Prostate gland (tissue), 2 donors: ENCODE results near the gene ZFYVE9. TPM values are rescaled to one million over a fixed set of nuclear protein-coding genes. Genes with fewer than 3 reads are reported as not detected.

Source experiments
- DNase-seq: peaks from one replicate; pipeline ENCODE4 v3.0.0-alpha.2; 2019; ENCODE audit warnings: low spot score
- H3K27ac ChIP-seq, 2 donors: fragments of 200-600 bp; sonication (generic); 2 replicates each; pipeline ENCODE4 v1.5.1; 2017 to 2019
- H3K27me3 ChIP-seq: fragments of 200-600 bp; sonication (generic); replicated peaks from 2 replicates; pipeline ENCODE4 v1.5.1; 2019; ENCODE audit not compliant: insufficient read depth
- H3K36me3 ChIP-seq, 2 donors: fragments of 200-600 bp; sonication (generic); 1 replicate in 1 of 2; 2 replicates in 1 of 2; pipeline versions ENCODE4 v1.5.1 to v1.8.1; 2017 to 2019
- H3K4me1 ChIP-seq: fragments of 200-600 bp; sonication (generic); replicated peaks from 2 replicates; pipeline ENCODE4 v1.5.1; 2019
- H3K4me3 ChIP-seq, 2 donors: fragments of 200-600 bp; sonication (generic); 2 replicates each; pipeline ENCODE4 v1.5.1; 2017 to 2019
- H3K9me3 ChIP-seq: fragments of 200-600 bp; sonication (generic); 2 replicates; pipeline ENCODE4 v1.5.1; 2017
- CTCF ChIP-seq, 4 experiments: fragments of 200-600 bp in 2 of 4; fragments of 450-650 bp in 2 of 4; sonication (generic) in 2 of 4; IDR thresholded peaks; 1 replicate in 3 of 4; 2 replicates in 1 of 4; pipeline ENCODE4 v1.5.1; 2016 to 2019; ENCODE audit warnings: antibody characterized with exemption in 4 of 4, mild to moderate bottlenecking in 2 of 4, moderate library complexity in 2 of 4
- POLR2A ChIP-seq: fragments of 450-650 bp; IDR thresholded peaks from one replicate; pipeline ENCODE4 v1.6.1; 2016; ENCODE audit warnings: antibody characterized with exemption, mild to moderate bottlenecking
- POLR2AphosphoS5 ChIP-seq: sonication (generic); formaldehyde crosslinking; IDR thresholded peaks from one replicate; pipeline ENCODE4 v1.6.1; 2017; ENCODE audit warnings: antibody characterized with exemption
- WGBS: methylation state at CpG from one replicate; pipeline ENCODE4 v1.1.5; 2018; 5-methylcytosine and 5-hydroxymethylcytosine counted together
- intact Hi-C: fragments of 100-400 bp; cut with DNase I; formaldehyde crosslinking; loops from one replicate; pipeline ENCODE4 v1.14.2; 2022
- total RNA-seq, 2 donors: library from RNA; depleted of rRNA; stranded (reverse); fragments of >200 nt; gene quantifications; one replicate each; pipeline ENCODE4 v1.1.0, GENCODE V29; 2016

The ZFYVE9 gene
- total RNA-seq, 2 donors from 2014 or later = 28.6 to 29.0 TPM

- Histone ChIP-seq H3K9me3 (no peaks in the 10 kb centered on the region), H3K4me3 (no peak overlapping the region), H3K36me3 (peaks cover 48 to 53% of the 10 kb centered on the region in 2 donors), H3K4me1 (no peaks in the 10 kb centered on the region), H3K27ac (no peak overlapping the region), H3K27me3 (no peaks in the 10 kb centered on the region)
- no peak for DNase-seq
- WGBS = 90% methylated on average over 11 of the region's 11 CpGs
- no peak for TF ChIP-seq POLR2A
- no peak for TF ChIP-seq CTCF (IDR thresholded peaks at IDR 0.05)
- no peak for TF ChIP-seq POLR2AphosphoS5
- intact Hi-C loops = no loop called here
These were observed 214.1 kb downstream of the ZFYVE9 start for GRCh38 chr1:52355847-52356505.

DNA sequence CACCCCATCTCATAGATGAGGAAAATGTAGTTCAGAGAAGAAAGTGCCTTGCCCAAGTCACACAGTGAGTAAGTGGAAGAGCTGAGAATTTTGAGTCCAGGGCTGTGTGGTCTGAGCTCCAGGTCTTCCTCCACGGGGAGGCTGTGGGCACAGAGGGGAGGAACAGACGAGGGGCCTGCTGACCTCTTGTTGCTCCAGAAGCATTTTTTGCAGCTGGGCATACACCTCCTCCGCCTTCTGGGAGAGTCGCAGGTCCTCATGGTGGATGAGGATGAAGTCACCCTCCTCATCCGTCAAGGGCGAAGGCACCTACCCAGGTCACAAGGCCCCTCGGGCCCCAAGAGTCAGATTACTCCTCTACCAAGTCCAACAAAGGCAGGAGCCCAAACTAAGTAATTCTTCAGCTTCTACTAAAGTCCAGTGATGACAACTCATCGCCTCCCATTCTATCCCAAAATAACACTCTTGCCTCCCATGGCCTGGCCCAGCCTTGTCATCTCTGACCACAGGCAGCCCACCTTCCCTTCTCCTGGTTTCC, 215.0 kb downstream of the ZFYVE9 start:
- H3K36me3 ChIP-seq = peaks cover 48 to 53% of the 10 kb centered on the region in 2 donors
- no peaks in the 10 kb centered on the region for H3K4me1 ChIP-seq
- no peaks in the 10 kb centered on the region for H3K9me3 ChIP-seq
- H3K4me3 ChIP-seq = no peak overlapping the region
- H3K27ac ChIP-seq = no peak overlapping the region
- H3K27me3 ChIP-seq = no peaks in the 10 kb centered on the region
- DNase-seq = no peak
- TF ChIP-seq CTCF (IDR thresholded peaks at IDR 0.05) (no peak), POLR2A (no peak), POLR2AphosphoS5 (no peak)
- WGBS = 90% methylated on average over 8 of the region's 8 CpGs
- intact Hi-C loops = no loop called here

DNA sequence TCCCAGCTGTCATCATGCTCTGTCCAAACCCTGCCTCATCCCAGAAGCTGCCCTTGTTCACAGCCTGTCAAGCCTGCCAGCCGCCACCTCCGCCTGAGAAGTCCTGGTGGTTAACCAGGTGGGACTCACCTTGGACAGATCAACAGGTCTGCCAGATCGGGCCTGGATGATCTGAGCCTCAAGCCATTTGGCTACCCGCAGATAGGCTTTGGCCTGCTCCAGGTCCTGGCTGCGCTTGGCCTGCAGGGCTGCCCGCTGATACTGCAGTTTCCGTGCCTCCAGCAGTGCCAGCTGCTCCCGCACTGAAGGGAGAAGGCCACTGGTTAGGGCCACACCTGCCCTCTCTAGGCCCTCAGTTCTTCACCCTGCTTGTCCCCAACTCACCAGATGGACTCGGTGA, 215.5 kb downstream of the ZFYVE9 start:
- H3K36me3 ChIP-seq = peaks cover 48 to 53% of the 10 kb centered on the region in 2 donors
- no peaks in the 10 kb centered on the region for H3K4me1 ChIP-seq
- no peaks in the 10 kb centered on the region for H3K9me3 ChIP-seq
- TF ChIP-seq CTCF (IDR thresholded peaks at IDR 0.05) = no peak
- no peak for TF ChIP-seq POLR2AphosphoS5
- TF ChIP-seq POLR2A = no peak
- H3K4me3 ChIP-seq = no peak overlapping the region
- no peaks in the 10 kb centered on the region for H3K27me3 ChIP-seq
- WGBS = 98% methylated on average over 9 of the region's 9 CpGs
- intact Hi-C loops = no loop called here
- no peak for DNase-seq
- no peak overlapping the region for H3K27ac ChIP-seq

GRCh38 chr1:52358851-52359497, 217.1 kb downstream of the ZFYVE9 start:
- 95% methylated on average over 18 of the region's 18 CpGs for WGBS
- Histone ChIP-seq H3K27ac (no peak overlapping the region), H3K4me3 (no peak overlapping the region), H3K9me3 (no peaks in the 10 kb centered on the region), H3K36me3 (peaks cover 39 to 45% of the 10 kb centered on the region in 2 donors), H3K27me3 (no peaks in the 10 kb centered on the region), H3K4me1 (no peaks in the 10 kb centered on the region)
- TF ChIP-seq POLR2AphosphoS5 (no peak), CTCF (IDR thresholded peaks at IDR 0.05) (no peak), POLR2A (no peak)
- DNase-seq = no peak
- intact Hi-C loops = no loop called here
